GM18508 (cell line): Measurements from ENCODE around the gene CHAF1A.

ENCODE experiments used
- ATAC-seq: cut with Tn5 transposase; IDR thresholded peaks from one replicate; pipeline ENCODE4 v1.9.1; 2021; ENCODE audit warnings: moderate number of reproducible peaks; ENCODE audit not compliant: insufficient read depth, unreplicated experiment

Gene CHAF1A

GRCh38 chr19:4376991-4377781 lies 25.3 kb upstream of the CHAF1A start:
- ATAC-seq: no peak

- ATAC-seq: no peak
These were observed 23.6 kb upstream of the CHAF1A start for GRCh38 chr19:4378886-4379285.

GRCh38 chr19:4379383-4380253 lies 22.8 kb upstream of the CHAF1A start:
- ATAC-seq: no peak

GRCh38 chr19:4380254-4380727 lies 22.1 kb upstream of the CHAF1A start:
- ATAC-seq: no peak

GRCh38 chr19:4385291-4386040 lies 17.0 kb upstream of the CHAF1A start:
- ATAC-seq: no peak

GRCh38 chr19:4386041-4386782 lies 16.2 kb upstream of the CHAF1A start:
- no peak for ATAC-seq

- ATAC-seq: no peak
These were observed 13.9 kb upstream of the CHAF1A start for GRCh38 chr19:4388337-4389063.

GRCh38 chr19:4389064-4389375 lies 13.4 kb upstream of the CHAF1A start:
- ATAC-seq: no peak

- ATAC-seq: no peak
These were observed 12.9 kb upstream of the CHAF1A start for GRCh38 chr19:4389511-4390016.

- ATAC-seq: no peak
These were observed 12.3 kb upstream of the CHAF1A start for GRCh38 chr19:4390017-4390566.

GRCh38 chr19:4390567-4391305 lies 11.7 kb upstream of the CHAF1A start:
- ATAC-seq: no peak

- ATAC-seq: no peak
These were observed 11.1 kb upstream of the CHAF1A start for GRCh38 chr19:4391306-4391693.

GRCh38 chr19:4391701-4392483 lies 10.5 kb upstream of the CHAF1A start:
- ATAC-seq: no peak

- ATAC-seq: no peak
These were observed 8.4 kb upstream of the CHAF1A start for GRCh38 chr19:4393947-4394590.

GRCh38 chr19:4396949-4397783 lies 5.3 kb upstream of the CHAF1A start:
- no peak for ATAC-seq

GRCh38 chr19:4399812-4400134 lies 2.7 kb upstream of the CHAF1A start:
- no peak for ATAC-seq
